ENCODE data around the gene TROAP. TPM values are rescaled to one million over a fixed set of nuclear protein-coding genes. Genes with fewer than 3 reads are reported as not detected.

The TROAP gene
- total RNA-seq, 1 experiment from 2014 or later = 75.3 TPM

DNA sequence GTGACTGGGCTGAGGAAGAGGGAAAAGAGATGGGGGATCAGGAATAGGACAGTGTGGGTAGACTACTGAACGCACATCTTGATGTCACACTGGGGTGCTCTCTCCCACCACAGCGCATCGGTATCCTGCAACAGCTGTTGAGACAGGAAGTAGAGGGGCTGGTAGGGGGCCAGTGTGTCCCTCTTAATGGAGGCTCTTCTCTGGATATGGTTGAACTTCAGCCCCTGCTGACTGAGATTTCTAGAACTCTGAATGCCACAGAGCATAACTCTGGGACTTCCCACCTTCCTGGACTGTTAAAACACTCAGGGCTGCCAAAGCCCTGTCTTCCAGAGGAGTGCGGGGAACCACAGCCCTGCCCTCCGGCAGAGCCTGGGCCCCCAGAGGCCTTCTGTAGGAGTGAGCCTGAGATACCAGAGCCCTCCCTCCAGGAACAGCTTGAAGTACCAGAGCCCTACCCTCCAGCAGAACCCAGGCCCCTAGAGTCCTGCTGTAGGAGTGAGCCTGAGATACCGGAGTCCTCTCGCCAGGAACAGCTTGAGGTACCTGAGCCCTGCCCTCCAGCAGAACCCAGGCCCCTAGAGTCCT, 7.1 kb downstream of the TROAP start:
- Histone ChIP-seq H4K8ac (replicated peaks; ENCODE audit: insufficient read length, low read depth, low read length) (no peak overlapping the region), H3T11ph (ENCODE audit: low read length) (no peak overlapping the region), H3K79me1 (ENCODE audit: insufficient read depth, low read depth, low read length, poor library complexity, severe bottlenecking) (no peaks in the 10 kb centered on the region), H3K79me2 (ENCODE audit: insufficient read depth, low read length) (no peaks in the 10 kb centered on the region), H2BK5ac (ENCODE audit: insufficient read length, low read length) (no peak overlapping the region), H2BK15ac (ENCODE audit: low read depth, low read length) (no peak overlapping the region), H3K18ac (ENCODE audit: insufficient read length, low read depth, low read length) (no peak overlapping the region), H4K20me1 (ENCODE audit: control insufficient read depth, insufficient read depth, insufficient read length) (no peaks in the 10 kb centered on the region), H3K4me1 (ENCODE audit: insufficient read depth, low read length) (no peaks in the 10 kb centered on the region), H3K9ac (ENCODE audit: extremely low read depth, insufficient read length, low read length) (no peak overlapping the region), H4K91ac (ENCODE audit: insufficient read length, low read depth, low read length) (no peak overlapping the region), H2BK20ac (ENCODE audit: low read depth, low read length, poor library complexity, severe bottlenecking) (no peak overlapping the region), H3K4me2 (ENCODE audit: insufficient read depth, insufficient read length, low read length) (no peak overlapping the region), H3K56ac (ENCODE audit: insufficient read length, low read depth, low read length) (no peak overlapping the region), H4K5ac (ENCODE audit: insufficient read length, low read depth, low read length) (no peak overlapping the region), H3K9me3 (ENCODE audit: control insufficient read depth, low read depth, low read length) (no peaks in the 10 kb centered on the region), H3K23me2 (ENCODE audit: insufficient read length, low read depth, low read length, poor library complexity, severe bottlenecking) (no peaks in the 10 kb centered on the region), H2AK5ac (ENCODE audit: insufficient read length, low read length) (no peak overlapping the region), H2AFZ (ENCODE audit: low read length) (no peak overlapping the region), H3K14ac (ENCODE audit: insufficient read depth, low read length) (no peak overlapping the region), H3K4ac (ENCODE audit: low read depth, low read length) (no peak overlapping the region), H3K27ac (ENCODE audit: insufficient read length, low read depth, low read length) (no peak overlapping the region), H2BK120ac (ENCODE audit: low read depth, low read length, poor library complexity, severe bottlenecking) (no peak overlapping the region), H2BK12ac (ENCODE audit: insufficient read length, low read depth, low read length) (no peak overlapping the region), H3K23ac (ENCODE audit: insufficient read length, low read depth, low read length) (no peak overlapping the region), H3K27me3 (ENCODE audit: insufficient read depth, low read length) (peaks cover 7% of the 10 kb centered on the region; the same call in 1 of the 2 replicates)
- no peak overlapping the region for H3K4me3 Mint-ChIP-seq
- TF ChIP-seq, protein P1, sequence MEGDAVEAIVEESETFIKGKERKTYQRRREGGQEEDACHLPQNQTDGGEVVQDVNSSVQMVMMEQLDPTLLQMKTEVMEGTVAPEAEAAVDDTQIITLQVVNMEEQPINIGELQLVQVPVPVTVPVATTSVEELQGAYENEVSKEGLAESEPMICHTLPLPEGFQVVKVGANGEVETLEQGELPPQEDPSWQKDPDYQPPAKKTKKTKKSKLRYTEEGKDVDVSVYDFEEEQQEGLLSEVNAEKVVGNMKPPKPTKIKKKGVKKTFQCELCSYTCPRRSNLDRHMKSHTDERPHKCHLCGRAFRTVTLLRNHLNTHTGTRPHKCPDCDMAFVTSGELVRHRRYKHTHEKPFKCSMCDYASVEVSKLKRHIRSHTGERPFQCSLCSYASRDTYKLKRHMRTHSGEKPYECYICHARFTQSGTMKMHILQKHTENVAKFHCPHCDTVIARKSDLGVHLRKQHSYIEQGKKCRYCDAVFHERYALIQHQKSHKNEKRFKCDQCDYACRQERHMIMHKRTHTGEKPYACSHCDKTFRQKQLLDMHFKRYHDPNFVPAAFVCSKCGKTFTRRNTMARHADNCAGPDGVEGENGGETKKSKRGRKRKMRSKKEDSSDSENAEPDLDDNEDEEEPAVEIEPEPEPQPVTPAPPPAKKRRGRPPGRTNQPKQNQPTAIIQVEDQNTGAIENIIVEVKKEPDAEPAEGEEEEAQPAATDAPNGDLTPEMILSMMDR (conservative IDR thresholded peaks at IDR 0.05) = no peak
- WGBS (ENCODE audit: extremely low coverage, insufficient read length, low lambda C conversion rate) = no CpG with 5 or more reads among the region's 7 CpGs
- peaks cover 19 to 53% (median 51%) of the 10 kb centered on the region in 3 experiments; a peak in 6 of 7 replicates for H3K36me3 Mint-ChIP-seq (ENCODE audit: insufficient read depth in 1 of 3, low read depth in 3 of 3)
- peaks cover 28% of the 10 kb centered on the region for H3K27me3 Mint-ChIP-seq (ENCODE audit: low read depth)
- no peaks in the 10 kb centered on the region for H3K9me3 Mint-ChIP-seq
- 0 out of 4 replicates have a peak, but pooled peaks cover 0 to 2% of the 10 kb centered on the region in 2 experiments for H3K4me1 Mint-ChIP-seq
- H3K27ac Mint-ChIP-seq = no peak overlapping the region
- DNase-seq = no peak

Measured in H9 (cell line).